ENCODE results near the gene RNF141.

RNF141 gene

GRCh38 chr11:10494636-10495463 is 46.1 kb downstream of the RNF141 start:
- no peaks in the 10 kb centered on the region for H3K4me1 Mint-ChIP-seq (ENCODE audit: low read depth)
- no peak overlapping the region for H3K27ac Mint-ChIP-seq
- no peaks in the 10 kb centered on the region for H3K27me3 Mint-ChIP-seq (ENCODE audit: low read depth)
- peaks cover 38% of the 10 kb centered on the region for H3K36me3 Mint-ChIP-seq (ENCODE audit: low read depth)
- DNase-seq (ENCODE audit: low spot score): no peak
- no peaks in the 10 kb centered on the region for H3K9me3 Mint-ChIP-seq
- no peak overlapping the region for H3K4me3 Mint-ChIP-seq

GRCh38 chr11:10493041-10493663 is 47.8 kb downstream of the RNF141 start:
- Mint-ChIP-seq H3K4me3 (no peak overlapping the region), H3K4me1 (ENCODE audit: low read depth) (peaks cover 6% of the 10 kb centered on the region), H3K36me3 (ENCODE audit: low read depth) (peaks cover 39% of the 10 kb centered on the region), H3K27ac (no peak overlapping the region), H3K27me3 (ENCODE audit: low read depth) (no peaks in the 10 kb centered on the region), H3K9me3 (no peaks in the 10 kb centered on the region)
- DNase-seq (ENCODE audit: low spot score): no peak

- no peaks in the 10 kb centered on the region for H3K27me3 Mint-ChIP-seq (ENCODE audit: low read depth)
- no peak for DNase-seq (ENCODE audit: low spot score)
- peaks cover 9% of the 10 kb centered on the region for H3K4me1 Mint-ChIP-seq (ENCODE audit: low read depth)
- H3K4me3 Mint-ChIP-seq: no peak overlapping the region
- H3K36me3 Mint-ChIP-seq (ENCODE audit: low read depth): peaks cover 35% of the 10 kb centered on the region
- H3K9me3 Mint-ChIP-seq: no peaks in the 10 kb centered on the region
- H3K27ac Mint-ChIP-seq: no peak overlapping the region
These were observed 48.9 kb downstream of the RNF141 start for GRCh38 chr11:10492084-10492483.

- Mint-ChIP-seq H3K36me3 (ENCODE audit: low read depth) (peaks cover 40% of the 10 kb centered on the region), H3K27ac (no peak overlapping the region), H3K4me3 (no peak overlapping the region), H3K9me3 (no peaks in the 10 kb centered on the region), H3K27me3 (ENCODE audit: low read depth) (no peaks in the 10 kb centered on the region), H3K4me1 (ENCODE audit: low read depth) (peaks cover 9% of the 10 kb centered on the region)
- DNase-seq (ENCODE audit: low spot score): no peak
These were observed 50.4 kb downstream of the RNF141 start for GRCh38 chr11:10490398-10491241.

GRCh38 chr11:10490032-10490397 is 51.0 kb downstream of the RNF141 start:
- no peak for DNase-seq (ENCODE audit: low spot score)
- Mint-ChIP-seq H3K4me3 (no peak overlapping the region), H3K27me3 (ENCODE audit: low read depth) (no peaks in the 10 kb centered on the region), H3K27ac (no peak overlapping the region), H3K4me1 (ENCODE audit: low read depth) (peaks cover 9% of the 10 kb centered on the region), H3K36me3 (ENCODE audit: low read depth) (peaks cover 41% of the 10 kb centered on the region), H3K9me3 (no peaks in the 10 kb centered on the region)

- no peak overlapping the region for H3K4me3 Mint-ChIP-seq
- peaks cover 42% of the 10 kb centered on the region for H3K36me3 Mint-ChIP-seq (ENCODE audit: low read depth)
- peaks cover 9% of the 10 kb centered on the region for H3K4me1 Mint-ChIP-seq (ENCODE audit: low read depth)
- no peaks in the 10 kb centered on the region for H3K9me3 Mint-ChIP-seq
- no peaks in the 10 kb centered on the region for H3K27me3 Mint-ChIP-seq (ENCODE audit: low read depth)
- no peak for DNase-seq (ENCODE audit: low spot score)
- H3K27ac Mint-ChIP-seq: peak overlapping the region; percentile 26
These were observed 51.9 kb downstream of the RNF141 start for GRCh38 chr11:10488934-10489691.

GRCh38 chr11:10488121-10488933 is 52.7 kb downstream of the RNF141 start:
- peaks cover 40% of the 10 kb centered on the region for H3K36me3 Mint-ChIP-seq (ENCODE audit: low read depth)
- no peak overlapping the region for H3K4me3 Mint-ChIP-seq
- no peak for DNase-seq (ENCODE audit: low spot score)
- H3K27ac Mint-ChIP-seq: peak overlapping the region; percentile 52
- H3K27me3 Mint-ChIP-seq (ENCODE audit: low read depth): no peaks in the 10 kb centered on the region
- H3K4me1 Mint-ChIP-seq (ENCODE audit: low read depth): peaks cover 9% of the 10 kb centered on the region
- H3K9me3 Mint-ChIP-seq: no peaks in the 10 kb centered on the region

- DNase-seq (ENCODE audit: low spot score): no peak
- no peak overlapping the region for H3K27ac Mint-ChIP-seq
- H3K4me3 Mint-ChIP-seq: no peak overlapping the region
- no peaks in the 10 kb centered on the region for H3K27me3 Mint-ChIP-seq (ENCODE audit: low read depth)
- H3K9me3 Mint-ChIP-seq: no peaks in the 10 kb centered on the region
- peaks cover 30% of the 10 kb centered on the region for H3K36me3 Mint-ChIP-seq (ENCODE audit: low read depth)
- H3K4me1 Mint-ChIP-seq (ENCODE audit: low read depth): peaks cover 9% of the 10 kb centered on the region
These were observed 53.9 kb downstream of the RNF141 start for GRCh38 chr11:10487002-10487647.

- DNase-seq (ENCODE audit: low spot score): no peak
- no peak overlapping the region for H3K4me3 Mint-ChIP-seq
- peaks cover 9% of the 10 kb centered on the region for H3K4me1 Mint-ChIP-seq (ENCODE audit: low read depth)
- H3K27ac Mint-ChIP-seq: no peak overlapping the region
- no peaks in the 10 kb centered on the region for H3K9me3 Mint-ChIP-seq
- peaks cover 29% of the 10 kb centered on the region for H3K36me3 Mint-ChIP-seq (ENCODE audit: low read depth)
- H3K27me3 Mint-ChIP-seq (ENCODE audit: low read depth): no peaks in the 10 kb centered on the region
These were observed 54.7 kb downstream of the RNF141 start for GRCh38 chr11:10486161-10486840.

- Mint-ChIP-seq H3K27ac (no peak overlapping the region), H3K27me3 (ENCODE audit: low read depth) (no peaks in the 10 kb centered on the region), H3K4me3 (no peak overlapping the region), H3K4me1 (ENCODE audit: low read depth) (peaks cover 9% of the 10 kb centered on the region), H3K9me3 (no peaks in the 10 kb centered on the region), H3K36me3 (ENCODE audit: low read depth) (peaks cover 27% of the 10 kb centered on the region)
- no peak for DNase-seq (ENCODE audit: low spot score)
These were observed 55.3 kb downstream of the RNF141 start for GRCh38 chr11:10485646-10486045.

GRCh38 chr11:10484461-10485180 is 56.4 kb downstream of the RNF141 start:
- H3K4me1 Mint-ChIP-seq (ENCODE audit: low read depth): peaks cover 9% of the 10 kb centered on the region
- H3K4me3 Mint-ChIP-seq: no peak overlapping the region
- no peaks in the 10 kb centered on the region for H3K27me3 Mint-ChIP-seq (ENCODE audit: low read depth)
- no peak for DNase-seq (ENCODE audit: low spot score)
- no peaks in the 10 kb centered on the region for H3K9me3 Mint-ChIP-seq
- no peak overlapping the region for H3K27ac Mint-ChIP-seq
- peaks cover 28% of the 10 kb centered on the region for H3K36me3 Mint-ChIP-seq (ENCODE audit: low read depth)

GRCh38 chr11:10483584-10483983 is 57.4 kb downstream of the RNF141 start:
- H3K4me3 Mint-ChIP-seq: no peak overlapping the region
- peaks cover 8% of the 10 kb centered on the region for H3K4me1 Mint-ChIP-seq (ENCODE audit: low read depth)
- no peak for DNase-seq (ENCODE audit: low spot score)
- H3K36me3 Mint-ChIP-seq (ENCODE audit: low read depth): peaks cover 30% of the 10 kb centered on the region
- no peaks in the 10 kb centered on the region for H3K9me3 Mint-ChIP-seq
- no peaks in the 10 kb centered on the region for H3K27me3 Mint-ChIP-seq (ENCODE audit: low read depth)
- no peak overlapping the region for H3K27ac Mint-ChIP-seq

All from T-helper 2 cell treated with Interferon-gamma antibody and Interleukin-4, amounts not matched to agents 5 μg/mL and 100 μg/mL, for 36 hours (primary cell).